Caki2 (cell line): ENCODE measurements around the gene BRINP3. TPM values are rescaled to one million over a fixed set of nuclear protein-coding genes. Genes with fewer than 3 reads are reported as not detected.
"Not testable (repeated sequence)": the region's sequence is repeated elsewhere in the genome, so short reads cannot be mapped to it uniquely, and the experiment has no call there.

Experiments
- DNase-seq: peaks from one replicate; pipeline ENCODE4 v3.0.0-alpha.2; 2015; ENCODE audit warnings: low read depth
- in situ Hi-C: cut with HindIII; loops from 2 replicates; pipeline ENCODE4 v1.10.0; 2016; ENCODE audit warnings: low sequenced_read_pairs, low pct_unique_long_range_greater_than_20kb, mixed read lengths
- total RNA-seq: library from RNA; depleted of rRNA; stranded (reverse); fragments of >200 nt; shearing (Covaris generic); gene quantifications from 2 replicates; pipeline ENCODE4 v1.2.3, GENCODE V29; 2014; ENCODE audit warnings: low replicate concordance

The BRINP3 gene
- total RNA-seq, 1 experiment from 2014 or later, result not detected

- DNase-seq, result peak; percentile 8
- in situ Hi-C loops, result no loop called here
Measured at GRCh38 chr1:190169311-190170067, 308.2 kb downstream of the BRINP3 start.

DNA sequence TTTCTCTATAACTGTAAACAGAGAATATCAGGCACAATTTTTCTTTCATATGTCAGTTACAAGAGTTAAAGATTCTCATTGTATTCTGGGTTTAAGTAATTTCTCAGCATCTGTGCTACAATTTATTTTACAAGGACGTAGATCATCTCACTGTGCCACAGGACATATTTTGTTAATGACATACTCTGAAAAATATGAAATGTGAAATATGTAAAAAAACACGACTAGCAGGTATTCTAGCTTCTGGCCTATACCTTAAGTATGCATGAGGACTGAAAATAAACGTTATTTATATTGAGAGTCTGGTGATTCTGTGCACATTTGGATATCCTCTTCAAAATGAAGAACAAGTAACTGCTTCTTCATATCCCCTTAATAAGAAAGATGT is 308.8 kb downstream of the BRINP3 start:
- in situ Hi-C loops, result no loop called here
- DNase-seq, result no peak

GRCh38 chr1:190168116-190168892 is 309.4 kb downstream of the BRINP3 start:
- DNase-seq, result peak; percentile 14

DNA sequence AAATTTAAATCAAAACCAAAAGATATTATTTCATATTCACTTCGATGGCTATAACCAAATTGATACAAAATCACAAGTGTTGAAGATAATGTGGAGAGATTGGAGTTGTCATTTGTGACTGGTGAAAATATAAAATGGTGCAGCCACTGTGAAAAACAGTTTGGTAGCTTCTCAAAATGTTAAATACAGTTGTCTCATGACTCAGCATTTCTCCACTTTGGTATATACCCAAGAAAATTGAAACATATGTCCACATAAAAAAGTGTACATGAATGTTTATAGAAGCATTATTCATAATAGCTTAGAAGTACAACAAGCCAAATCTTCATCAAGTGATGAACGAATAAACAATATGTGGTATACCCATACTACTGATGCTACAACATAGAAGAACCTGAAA is 318.5 kb downstream of the BRINP3 start:
- DNase-seq, result no peak
- in situ Hi-C loops, result no loop called here

More at GRCh38 chr1:190168116-190168892, 309.4 kb downstream of the BRINP3 start:
- in situ Hi-C loops, result no loop called here

DNA sequence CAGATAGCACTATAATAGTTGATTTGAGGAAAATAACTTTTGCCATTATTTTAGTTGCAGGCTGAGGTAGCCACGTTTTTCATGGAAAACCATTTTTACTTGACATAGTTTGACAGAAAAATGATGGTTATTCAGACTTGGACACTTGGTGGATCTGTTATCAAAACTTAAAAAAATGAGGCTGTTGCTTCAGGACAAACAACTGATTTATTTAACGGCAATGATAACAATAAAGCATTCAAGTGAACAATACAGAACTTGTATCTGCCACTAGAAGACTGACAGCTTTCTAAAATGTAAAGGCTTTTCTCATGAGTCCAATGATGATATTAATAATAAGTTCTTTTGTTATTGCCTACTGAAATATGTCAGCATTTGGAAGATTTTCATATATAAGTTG is 322.9 kb downstream of the BRINP3 start:
- DNase-seq, result no peak
- in situ Hi-C loops, result no loop called here

DNA sequence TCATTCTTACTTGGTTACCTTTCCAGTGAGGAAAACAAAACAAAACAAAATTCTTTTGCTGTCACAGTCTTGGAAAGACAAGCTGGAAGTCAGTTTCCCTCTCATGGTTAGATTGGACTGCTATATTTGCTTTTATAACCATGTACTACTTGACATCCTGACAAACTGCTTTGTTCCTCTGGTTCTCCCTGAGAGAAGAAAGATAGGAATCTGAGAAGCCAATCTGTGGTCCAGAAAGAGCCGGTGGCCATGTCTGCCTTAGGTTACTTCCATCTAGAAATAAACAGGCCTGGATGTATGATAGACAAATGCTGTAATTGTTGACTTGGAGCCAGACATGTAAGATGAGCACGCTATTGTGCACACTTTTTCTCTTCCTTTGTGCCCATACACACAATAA is 330.0 kb downstream of the BRINP3 start:
- in situ Hi-C loops, result no loop called here

GRCh38 chr1:190144650-190145049 is 333.0 kb downstream of the BRINP3 start:
- DNase-seq, result peak; percentile 1
- in situ Hi-C loops, result no loop called here

More for the DNA sequence above, 330.0 kb downstream of the BRINP3 start:
- no peak for DNase-seq

DNA sequence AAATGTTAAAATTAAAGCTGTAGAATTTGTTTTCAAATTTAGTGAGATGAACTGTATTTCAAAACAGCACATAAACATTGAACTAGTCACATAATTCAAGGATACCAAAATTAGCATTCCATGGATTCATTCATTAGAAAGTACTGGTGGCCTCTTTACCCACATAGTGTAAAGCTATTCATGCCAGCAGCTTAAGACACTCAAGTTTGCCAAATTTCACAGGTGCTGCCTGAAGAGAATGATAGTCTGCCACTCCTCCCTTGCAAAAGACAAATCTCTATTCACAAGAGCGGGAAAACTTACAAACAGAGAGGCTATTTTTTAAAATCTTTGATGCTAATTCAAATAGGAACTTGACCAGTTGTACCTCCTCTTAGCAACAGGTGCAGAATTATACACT is 337.0 kb downstream of the BRINP3 start:
- in situ Hi-C loops, result no loop called here
- no peak for DNase-seq

GRCh38 chr1:190138702-190139101 is 339.0 kb downstream of the BRINP3 start:
- no peak for DNase-seq
- in situ Hi-C loops, result no loop called here

- in situ Hi-C loops, result no loop called here
- no peak for DNase-seq
Measured at GRCh38 chr1:190138266-190138665, 339.4 kb downstream of the BRINP3 start.

DNA sequence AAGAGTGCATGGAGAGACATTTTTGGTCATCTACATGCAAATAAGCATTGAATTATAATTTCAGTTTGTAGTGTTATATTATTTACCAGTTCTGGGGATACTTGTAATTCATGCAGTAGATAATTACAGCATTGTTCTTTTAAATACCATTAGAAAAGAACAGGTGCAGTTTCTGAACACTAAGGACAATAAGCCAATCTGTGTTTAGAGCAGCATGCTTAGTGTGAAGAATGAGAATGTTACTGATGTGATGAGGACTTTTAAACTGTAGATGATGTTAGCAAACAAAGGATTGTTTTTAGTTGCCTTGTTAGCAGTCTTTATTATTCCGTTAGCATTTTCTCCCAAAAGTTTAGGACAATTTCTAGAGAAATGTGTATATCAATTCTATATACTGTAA is 348.3 kb downstream of the BRINP3 start:
- no peak for DNase-seq
- in situ Hi-C loops, result no loop called here

DNA sequence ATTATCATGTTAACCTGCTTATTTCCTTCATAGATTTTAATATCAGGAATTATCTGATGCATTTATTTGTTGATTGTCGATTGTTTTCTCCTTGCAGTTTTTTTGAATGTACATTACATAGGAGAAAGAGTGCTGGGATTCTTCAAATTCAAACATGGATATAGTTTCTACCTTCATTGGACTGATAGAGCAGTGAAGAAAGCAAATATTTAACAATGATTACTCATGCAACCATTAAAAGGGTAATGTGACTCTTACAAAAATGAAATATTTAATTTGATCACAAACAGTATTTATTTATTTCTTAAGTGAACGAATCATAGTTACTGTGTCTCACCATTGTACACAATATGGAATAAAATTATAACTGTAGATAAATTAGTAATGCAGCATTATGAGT is 350.9 kb downstream of the BRINP3 start:
- no peak for DNase-seq
- in situ Hi-C loops, result no loop called here

- in situ Hi-C loops, result no loop called here
- DNase-seq, result peak; percentile 8
Measured at GRCh38 chr1:190124068-190124467, 353.6 kb downstream of the BRINP3 start.

DNA sequence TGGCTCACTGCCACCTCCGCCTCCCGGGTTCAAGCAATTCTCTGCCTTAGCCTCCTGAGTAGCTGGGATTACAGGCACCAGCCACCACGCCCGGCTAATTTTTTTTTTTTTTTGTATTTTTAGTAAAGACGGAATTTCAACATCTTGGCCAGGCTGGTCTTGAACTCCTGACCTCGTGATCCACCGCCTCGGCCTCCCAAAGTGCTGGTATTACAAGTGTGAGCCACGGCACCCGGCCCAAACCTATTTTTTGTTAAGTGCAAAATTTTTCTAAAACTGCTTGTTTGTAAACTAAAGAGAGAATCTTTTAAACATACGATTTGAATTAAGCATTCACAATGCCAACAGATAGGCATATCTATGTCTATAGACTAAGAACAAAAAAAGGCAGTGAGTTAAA is 357.1 kb downstream of the BRINP3 start:
- DNase-seq, in situ Hi-C loops: not testable (repeated sequence)

GRCh38 chr1:190119683-190120082 is 358.0 kb downstream of the BRINP3 start:
- in situ Hi-C loops, result no loop called here
- DNase-seq, result no peak

DNA sequence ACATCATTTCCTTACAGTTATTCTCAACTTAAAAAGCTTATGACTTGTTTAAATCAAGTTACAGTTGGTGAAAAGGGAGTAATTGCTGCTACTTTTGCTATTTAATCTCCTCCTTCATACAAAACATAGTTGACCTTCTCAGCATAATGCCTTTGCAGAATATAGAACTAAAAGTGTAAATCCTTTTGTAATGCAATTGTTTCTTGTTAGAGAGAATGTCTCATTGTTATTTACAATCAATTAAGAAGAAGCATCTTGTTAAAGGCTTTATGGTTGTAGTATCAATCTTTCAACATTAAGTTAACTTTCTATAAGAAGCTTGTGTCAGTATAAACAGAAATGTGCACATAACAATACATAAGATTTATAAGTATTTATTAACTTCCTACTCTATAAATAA is 360.7 kb downstream of the BRINP3 start:
- in situ Hi-C loops, result no loop called here
- DNase-seq, result no peak

GRCh38 chr1:190104961-190105360 is 372.7 kb downstream of the BRINP3 start:
- in situ Hi-C loops, result no loop called here
- no peak for DNase-seq

GRCh38 chr1:190102757-190103326 is 374.8 kb downstream of the BRINP3 start:
- DNase-seq, result peak; percentile 25
- in situ Hi-C loops, result no loop called here

DNA sequence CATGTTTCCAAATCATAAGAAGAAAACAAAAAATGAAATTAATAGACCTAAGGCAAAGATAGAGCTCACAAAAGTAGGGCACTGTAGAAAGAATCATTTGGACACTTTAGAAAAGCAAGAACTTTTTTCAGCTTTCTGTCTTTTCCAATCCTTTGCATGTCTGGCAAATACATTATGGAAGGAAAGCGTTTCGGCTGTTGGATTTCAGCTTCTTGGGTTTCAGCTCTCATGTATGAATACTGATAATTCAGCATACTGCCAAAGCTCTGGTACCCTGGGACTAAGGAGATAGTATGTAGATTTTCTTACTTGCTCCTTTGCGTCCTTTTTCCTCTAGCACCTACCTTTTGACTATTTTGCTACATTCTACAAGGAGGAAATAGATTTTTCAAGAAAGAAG is 375.9 kb downstream of the BRINP3 start:
- DNase-seq, result no peak
- in situ Hi-C loops, result no loop called here
